Measurements from ENCODE around the gene SLC4A11.

Gene SLC4A11

DNA sequence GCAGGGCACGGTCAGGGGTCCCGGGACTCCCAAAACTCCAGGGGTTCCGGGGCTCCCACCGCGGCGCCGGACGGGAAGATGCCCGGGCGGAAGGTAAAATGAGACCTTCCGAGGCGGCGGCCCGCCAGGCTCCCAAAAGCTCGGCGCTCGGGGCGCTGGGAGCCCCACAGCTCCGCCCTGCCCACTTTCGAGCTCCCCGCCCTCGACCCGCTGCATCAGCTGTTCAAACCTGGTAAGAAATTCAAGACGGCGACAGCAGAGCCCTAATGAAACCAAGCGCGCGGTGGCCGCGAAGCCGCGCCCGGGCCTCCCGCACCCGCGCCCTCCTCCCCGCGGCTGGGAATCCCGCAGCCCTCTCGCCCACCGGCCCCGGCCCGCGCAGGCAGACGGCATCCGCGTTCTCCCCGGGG is 369 bp downstream of the SLC4A11 start:
- peaks cover 62% of the 10 kb centered on the region for H3K27me3 Mint-ChIP-seq
- H3K4me3 Mint-ChIP-seq, result peak overlapping the region; percentile 80
- H3K27ac Mint-ChIP-seq, result no peak overlapping the region
- no peaks in the 10 kb centered on the region for H3K9me3 Mint-ChIP-seq
- peaks cover 12% of the 10 kb centered on the region for H3K4me1 Mint-ChIP-seq (ENCODE audit: low read depth)
- no peaks in the 10 kb centered on the region for H3K36me3 Mint-ChIP-seq (ENCODE audit: low read depth)
- DNase-seq, result peak; percentile 67

DNA sequence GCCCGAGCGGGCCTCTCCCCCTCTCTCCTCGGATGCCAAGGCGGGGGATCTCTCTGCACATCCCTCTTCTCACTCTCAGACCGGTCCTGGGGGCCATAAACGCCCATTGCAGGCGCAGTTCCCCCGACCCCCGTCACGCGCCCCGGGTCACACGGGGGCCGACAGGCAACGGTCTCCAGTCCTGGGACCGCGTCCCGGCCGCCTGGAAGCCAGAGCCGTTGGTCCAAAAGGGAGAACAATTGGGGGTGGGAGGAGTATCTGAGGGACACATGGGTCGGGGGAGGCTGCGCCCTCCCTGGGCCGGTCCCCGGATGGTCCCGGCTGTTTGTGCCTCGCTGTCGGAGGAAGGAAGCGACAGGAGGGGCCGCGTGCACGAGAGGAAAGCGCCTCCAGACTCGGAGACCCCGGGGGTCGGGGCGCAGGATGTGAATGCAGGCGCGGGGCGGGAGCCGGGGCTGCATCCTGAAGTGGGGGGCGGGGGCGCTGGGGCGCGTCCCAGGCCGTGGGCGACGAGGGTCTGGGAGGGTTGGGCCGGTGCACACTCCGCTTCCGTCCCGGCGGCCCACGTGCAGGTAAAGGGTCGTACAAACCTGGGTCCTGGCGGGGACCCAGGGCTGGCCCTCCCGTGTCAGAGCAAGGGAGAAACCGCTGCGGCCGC is 903 bp downstream of the SLC4A11 start:
- H3K4me3 Mint-ChIP-seq, result peak overlapping the region; percentile 80
- no peak overlapping the region for H3K27ac Mint-ChIP-seq
- H3K4me1 Mint-ChIP-seq (ENCODE audit: low read depth), result peaks cover 12% of the 10 kb centered on the region
- peaks cover 62% of the 10 kb centered on the region for H3K27me3 Mint-ChIP-seq
- no peaks in the 10 kb centered on the region for H3K9me3 Mint-ChIP-seq
- no peaks in the 10 kb centered on the region for H3K36me3 Mint-ChIP-seq (ENCODE audit: low read depth)
- peak; percentile 49 for DNase-seq

GRCh38 chr20:3237011-3237957 is 1.7 kb downstream of the SLC4A11 start:
- no peak overlapping the region for H3K27ac Mint-ChIP-seq
- H3K4me1 Mint-ChIP-seq (ENCODE audit: low read depth), result peaks cover 12% of the 10 kb centered on the region
- no peak for DNase-seq
- no peaks in the 10 kb centered on the region for H3K36me3 Mint-ChIP-seq (ENCODE audit: low read depth)
- H3K4me3 Mint-ChIP-seq, result peak overlapping the region; percentile 80
- H3K27me3 Mint-ChIP-seq, result peaks cover 60% of the 10 kb centered on the region
- no peaks in the 10 kb centered on the region for H3K9me3 Mint-ChIP-seq

GRCh38 chr20:3235666-3236324 is 3.2 kb downstream of the SLC4A11 start:
- peaks cover 48% of the 10 kb centered on the region for H3K27me3 Mint-ChIP-seq

DNA sequence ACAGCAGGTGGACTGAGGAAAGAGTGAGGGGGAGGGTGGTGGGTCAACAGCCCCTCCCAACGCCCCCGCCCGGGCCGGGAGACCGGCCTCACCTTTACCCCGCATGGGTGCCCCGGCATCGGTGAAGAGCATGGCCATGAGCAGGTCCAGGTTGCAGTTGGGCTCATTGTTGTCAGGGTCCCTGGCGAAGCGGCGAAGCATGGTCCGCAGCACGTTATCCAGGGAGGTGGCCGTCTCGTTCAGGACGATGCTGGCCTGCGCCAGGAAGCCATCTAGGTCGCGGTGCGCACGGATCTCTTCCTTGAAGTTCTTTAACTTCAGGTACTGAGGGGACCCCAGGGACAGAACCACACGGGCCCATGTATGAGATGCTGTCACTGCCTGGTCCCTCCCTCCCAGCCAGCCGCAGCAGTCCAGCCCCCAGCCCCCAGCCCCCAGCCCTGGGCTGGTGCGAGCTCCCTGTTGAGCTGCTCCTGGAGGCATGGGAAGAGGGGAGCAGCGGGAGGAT is 4.9 kb downstream of the SLC4A11 start:
- H3K27ac Mint-ChIP-seq, result no peak overlapping the region
- no peaks in the 10 kb centered on the region for H3K9me3 Mint-ChIP-seq
- H3K27me3 Mint-ChIP-seq, result peaks cover 34% of the 10 kb centered on the region
- H3K36me3 Mint-ChIP-seq (ENCODE audit: low read depth), result no peaks in the 10 kb centered on the region
- peaks cover 5% of the 10 kb centered on the region for H3K4me1 Mint-ChIP-seq (ENCODE audit: low read depth)
- DNase-seq, result no peak
- H3K4me3 Mint-ChIP-seq, result no peak overlapping the region

More at GRCh38 chr20:3235666-3236324, 3.2 kb downstream of the SLC4A11 start:
- H3K27ac Mint-ChIP-seq, result no peak overlapping the region
- no peak overlapping the region for H3K4me3 Mint-ChIP-seq
- no peaks in the 10 kb centered on the region for H3K36me3 Mint-ChIP-seq (ENCODE audit: low read depth)
- no peaks in the 10 kb centered on the region for H3K9me3 Mint-ChIP-seq
- H3K4me1 Mint-ChIP-seq (ENCODE audit: low read depth), result peaks cover 12% of the 10 kb centered on the region
- no peak for DNase-seq

GRCh38 chr20:3233131-3233990 is 5.6 kb downstream of the SLC4A11 start:
- Mint-ChIP-seq H3K27me3 (peaks cover 31% of the 10 kb centered on the region), H3K27ac (no peak overlapping the region), H3K36me3 (ENCODE audit: low read depth) (no peaks in the 10 kb centered on the region), H3K4me1 (ENCODE audit: low read depth) (peaks cover 4% of the 10 kb centered on the region), H3K9me3 (no peaks in the 10 kb centered on the region), H3K4me3 (no peak overlapping the region)
- DNase-seq, result no peak

GRCh38 chr20:3231889-3232588 is 7.0 kb downstream of the SLC4A11 start:
- H3K27ac Mint-ChIP-seq, result no peak overlapping the region
- H3K9me3 Mint-ChIP-seq, result no peaks in the 10 kb centered on the region
- no peak overlapping the region for H3K4me3 Mint-ChIP-seq

DNA sequence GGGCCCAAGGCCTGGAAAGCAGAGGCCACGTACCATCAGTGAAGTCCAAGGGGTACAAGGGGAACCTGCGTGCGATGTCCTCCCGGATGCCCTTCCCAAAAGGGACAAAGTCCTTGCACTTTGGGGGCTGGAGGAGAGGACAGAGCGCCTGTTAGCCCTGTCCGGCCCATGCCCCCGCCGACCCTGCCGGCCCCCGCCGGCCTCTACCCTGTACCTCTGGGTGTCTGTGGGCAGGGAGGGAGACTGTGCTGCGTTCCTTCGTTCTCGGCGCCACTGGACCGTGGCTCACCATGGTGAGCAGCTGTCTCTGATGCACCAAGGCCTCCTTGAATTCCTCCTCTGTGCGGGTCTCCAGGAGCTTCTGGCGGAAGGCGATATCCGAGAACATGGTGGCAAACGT is 7.9 kb downstream of the SLC4A11 start:
- Mint-ChIP-seq H3K27me3 (peaks cover 10% of the 10 kb centered on the region), H3K4me3 (no peak overlapping the region), H3K36me3 (ENCODE audit: low read depth) (peaks cover 10% of the 10 kb centered on the region), H3K27ac (no peak overlapping the region), H3K4me1 (ENCODE audit: low read depth) (no peaks in the 10 kb centered on the region), H3K9me3 (no peaks in the 10 kb centered on the region)
- DNase-seq, result no peak

More at GRCh38 chr20:3231889-3232588, 7.0 kb downstream of the SLC4A11 start:
- Mint-ChIP-seq H3K36me3 (ENCODE audit: low read depth) (peaks cover 3% of the 10 kb centered on the region), H3K27me3 (peaks cover 20% of the 10 kb centered on the region), H3K4me1 (ENCODE audit: low read depth) (no peaks in the 10 kb centered on the region)
- DNase-seq, result no peak

GRCh38 chr20:3229798-3230197 is 9.2 kb downstream of the SLC4A11 start:
- H3K4me1 Mint-ChIP-seq (ENCODE audit: low read depth), result no peaks in the 10 kb centered on the region

DNA sequence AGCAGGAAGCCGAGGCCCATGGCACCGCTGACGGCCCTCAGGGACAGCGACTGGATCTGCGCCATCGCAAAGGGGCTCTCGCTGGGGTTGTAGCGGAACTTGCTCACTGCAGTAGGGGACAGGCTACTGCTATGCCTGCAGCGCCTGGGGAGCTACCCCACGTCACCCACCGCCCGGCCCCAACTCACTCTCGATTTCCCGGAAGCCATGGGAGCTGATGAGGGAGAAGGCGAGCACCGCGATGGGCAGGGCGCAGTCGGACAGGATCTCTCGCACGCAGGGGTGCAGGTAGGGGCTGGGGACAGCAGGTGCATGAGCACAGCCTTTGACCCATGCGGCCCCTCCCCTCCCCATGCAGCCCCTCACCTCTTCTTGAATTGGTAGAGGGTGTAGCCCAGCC is 9.8 kb downstream of the SLC4A11 start:
- H3K9me3 Mint-ChIP-seq, result no peaks in the 10 kb centered on the region

More at GRCh38 chr20:3229798-3230197, 9.2 kb downstream of the SLC4A11 start:
- H3K9me3 Mint-ChIP-seq, result no peaks in the 10 kb centered on the region
- DNase-seq, result no peak
- no peak overlapping the region for H3K4me3 Mint-ChIP-seq
- H3K27ac Mint-ChIP-seq, result no peak overlapping the region
- no peaks in the 10 kb centered on the region for H3K27me3 Mint-ChIP-seq
- H3K36me3 Mint-ChIP-seq (ENCODE audit: low read depth), result peaks cover 11% of the 10 kb centered on the region

DNA sequence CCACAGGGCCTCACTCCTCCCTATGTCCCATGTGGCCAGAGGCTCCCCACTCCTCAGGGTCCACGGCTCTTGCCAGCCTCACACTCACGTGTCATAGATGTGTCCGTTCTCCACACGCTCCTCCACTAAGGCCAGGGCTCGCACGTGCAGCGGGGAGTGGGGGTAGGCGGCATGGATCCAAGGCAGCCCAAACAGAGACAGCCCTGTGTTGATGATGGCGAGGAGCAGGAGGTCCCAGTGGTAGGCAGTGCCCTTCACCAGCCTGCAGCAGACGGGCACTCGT is 10.3 kb downstream of the SLC4A11 start:
- peaks cover 18% of the 10 kb centered on the region for H3K36me3 Mint-ChIP-seq (ENCODE audit: low read depth)
- DNase-seq, result no peak
- H3K27ac Mint-ChIP-seq, result no peak overlapping the region
- H3K4me1 Mint-ChIP-seq (ENCODE audit: low read depth), result peaks cover 5% of the 10 kb centered on the region
- H3K27me3 Mint-ChIP-seq, result no peaks in the 10 kb centered on the region
- H3K9me3 Mint-ChIP-seq, result no peaks in the 10 kb centered on the region
- H3K4me3 Mint-ChIP-seq, result no peak overlapping the region

More for the DNA sequence above, 9.8 kb downstream of the SLC4A11 start:
- Mint-ChIP-seq H3K4me1 (ENCODE audit: low read depth) (peaks cover 1% of the 10 kb centered on the region), H3K27ac (no peak overlapping the region), H3K27me3 (no peaks in the 10 kb centered on the region), H3K36me3 (ENCODE audit: low read depth) (peaks cover 14% of the 10 kb centered on the region), H3K4me3 (no peak overlapping the region)
- no peak for DNase-seq

GRCh38 chr20:3227936-3228749 is 10.8 kb downstream of the SLC4A11 start:
- no peaks in the 10 kb centered on the region for H3K9me3 Mint-ChIP-seq
- no peak overlapping the region for H3K27ac Mint-ChIP-seq
- H3K4me1 Mint-ChIP-seq (ENCODE audit: low read depth), result peaks cover 11% of the 10 kb centered on the region
- H3K4me3 Mint-ChIP-seq, result no peak overlapping the region
- no peaks in the 10 kb centered on the region for H3K27me3 Mint-ChIP-seq
- peaks cover 24% of the 10 kb centered on the region for H3K36me3 Mint-ChIP-seq (ENCODE audit: low read depth)
- no peak for DNase-seq

GRCh38 chr20:3227506-3227905 is 11.5 kb downstream of the SLC4A11 start:
- peaks cover 17% of the 10 kb centered on the region for H3K4me1 Mint-ChIP-seq (ENCODE audit: low read depth)
- no peaks in the 10 kb centered on the region for H3K27me3 Mint-ChIP-seq
- no peaks in the 10 kb centered on the region for H3K9me3 Mint-ChIP-seq
- H3K36me3 Mint-ChIP-seq (ENCODE audit: low read depth), result peaks cover 30% of the 10 kb centered on the region
- no peak for DNase-seq
- H3K27ac Mint-ChIP-seq, result no peak overlapping the region
- H3K4me3 Mint-ChIP-seq, result no peak overlapping the region
